GM23338 (cell line): Measurements from ENCODE around the gene MYOCOS. TPM values are rescaled to one million over a fixed set of nuclear protein-coding genes. Genes with fewer than 3 reads are reported as not detected.

Experiments
- ATAC-seq: fragments of 200-7000 bp; cut with Tn5 transposase; 3 replicates; pipeline ENCODE4 v1.9.1; 2020
- DNase-seq: peaks from one replicate; pipeline ENCODE4 v3.0.0-alpha.2; 2015; ENCODE audit warnings: low spot score
- H2AFZ ChIP-seq: fragments of 200-600 bp; sonication (generic); 2 replicates; pipeline ENCODE4 v1.8.0; 2016; ENCODE audit warnings: antibody characterized with exemption, mild to moderate bottlenecking, moderate library complexity
- H3F3A ChIP-seq: fragments of 200-600 bp; sonication (generic); replicated peaks from 2 replicates; pipeline ENCODE4 v1.8.0; 2017; ENCODE audit warnings: antibody characterized with exemption, mixed run types, low read depth
- H3K27ac ChIP-seq: fragments of 200-600 bp; sonication (generic); 2 replicates; pipeline ENCODE4 v1.6.1; 2016; ENCODE audit warnings: low read depth
- H3K27me3 ChIP-seq: fragments of 200-600 bp; sonication (generic); 2 replicates; pipeline ENCODE4 v1.8.0; 2016; ENCODE audit warnings: mild to moderate bottlenecking, mixed run types, moderate library complexity; ENCODE audit not compliant: insufficient read depth
- H3K36me3 ChIP-seq: fragments of 200-600 bp; sonication (generic); 2 replicates; pipeline ENCODE4 v1.8.0; 2016; ENCODE audit warnings: mild to moderate bottlenecking; ENCODE audit not compliant: insufficient read depth
- H3K4me1 ChIP-seq: fragments of 200-600 bp; sonication (generic); 2 replicates; pipeline ENCODE4 v1.8.0; 2016; ENCODE audit warnings: mild to moderate bottlenecking, moderate library complexity; ENCODE audit not compliant: insufficient read depth
- H3K4me2 ChIP-seq: fragments of 200-600 bp; sonication (generic); 2 replicates; pipeline ENCODE4 v1.7.1; 2017; ENCODE audit warnings: mixed run types
- H3K4me3 ChIP-seq: fragments of 200-600 bp; sonication (generic); 2 replicates; pipeline ENCODE4 v1.6.1; 2016; ENCODE audit warnings: mixed run types
- H3K79me2 ChIP-seq: fragments of 200-600 bp; sonication (generic); replicated peaks from 2 replicates; pipeline ENCODE4 v1.8.0; 2017; ENCODE audit warnings: mild to moderate bottlenecking; ENCODE audit not compliant: insufficient read depth
- H3K9me2 ChIP-seq: fragments of 200-600 bp; sonication (generic); 2 replicates; pipeline ENCODE4 v1.8.0; 2017; ENCODE audit not compliant: insufficient read depth
- H4K20me1 ChIP-seq: fragments of 200-600 bp; sonication (generic); replicated peaks from 2 replicates; pipeline ENCODE4 v1.8.0; 2017; ENCODE audit warnings: mild to moderate bottlenecking; ENCODE audit not compliant: insufficient read depth
- H3K27ac Mint-ChIP-seq: 2 replicates; pipeline ENCODE4 v1.8.0; 2020; ENCODE audit warnings: inconsistent platforms, mild to moderate bottlenecking, moderate library complexity, mixed read lengths
- H3K27me3 Mint-ChIP-seq: 3 replicates; pipeline ENCODE4 v1.8.0; 2022; ENCODE audit warnings: low read depth, mild to moderate bottlenecking, moderate library complexity, mixed read lengths, inconsistent platforms; ENCODE audit not compliant: insufficient read depth, poor library complexity
- H3K36me3 Mint-ChIP-seq: 3 replicates; pipeline ENCODE4 v1.8.0; 2021; ENCODE audit warnings: low read depth, mild to moderate bottlenecking, inconsistent platforms, moderate library complexity, mixed read lengths
- H3K4me1 Mint-ChIP-seq: 3 replicates; pipeline ENCODE4 v1.8.0; 2020; ENCODE audit warnings: mild to moderate bottlenecking, inconsistent platforms, mixed read lengths
- H3K4me3 Mint-ChIP-seq: 3 replicates; pipeline ENCODE4 v1.8.0; 2021; ENCODE audit warnings: moderate library complexity, mild to moderate bottlenecking, inconsistent platforms, mixed read lengths
- H3K9me3 Mint-ChIP-seq: 3 replicates; pipeline ENCODE4 v1.8.0; 2020; ENCODE audit warnings: moderate library complexity, mild to moderate bottlenecking, inconsistent platforms, mixed read lengths
- CREB1 ChIP-seq: fragments of 250-450 bp; sonication (Bioruptor Pico); IDR thresholded peaks from 2 replicates; pipeline ENCODE4 v1.5.0; 2020; ENCODE audit warnings: low read depth, mild to moderate bottlenecking, moderate library complexity
- EZH2 ChIP-seq: fragments of 200-600 bp; sonication (generic); IDR thresholded peaks from one replicate; pipeline ENCODE4 v1.8.0; 2017; ENCODE audit warnings: antibody characterized with exemption, mild to moderate bottlenecking, low read depth; ENCODE audit not compliant: unreplicated experiment
- NANOG ChIP-seq: IDR thresholded peaks from 2 replicates; pipeline ENCODE4 v1.6.1; 2016; ENCODE audit warnings: antibody characterized with exemption, borderline replicate concordance
- POLR2AphosphoS5 ChIP-seq: IDR thresholded peaks from 2 replicates; pipeline ENCODE4 v1.6.1; 2016; ENCODE audit warnings: antibody characterized with exemption, low read depth
- STAT1 ChIP-seq: IDR thresholded peaks from one replicate; pipeline ENCODE4 v1.6.1; 2016; ENCODE audit warnings: antibody characterized with exemption; ENCODE audit not compliant: unreplicated experiment
- ZNF331 ChIP-seq: fragments of 250-450 bp; sonication (Bioruptor Pico); IDR thresholded peaks from 2 replicates; pipeline ENCODE4 v1.5.0; 2020; ENCODE audit warnings: low read depth, mild to moderate bottlenecking, moderate library complexity
- polyA plus RNA-seq: library from polyadenylated mRNA; unstranded; fragments of >200 nt; fragmentation: Nextera tagmentation; extraction: Ambion mirVana; gene quantifications from 2 replicates; pipeline ENCODE4 v1.2.1, GENCODE V29; 2016
- total RNA-seq: library from RNA; depleted of rRNA; stranded (reverse); fragments of >200 nt; shearing (Covaris generic); gene quantifications from 2 replicates; pipeline ENCODE4 v1.2.3, GENCODE V29; 2014
- TF ChIP-seq, protein P1 (sequence below): fragments of 250-450 bp; sonication (Bioruptor Pico); IDR thresholded peaks from 2 replicates; pipeline ENCODE4 v1.5.0; 2020; ENCODE audit warnings: mild to moderate bottlenecking, moderate library complexity
- TF ChIP-seq, protein P2 (sequence below): IDR thresholded peaks from one replicate; pipeline ENCODE4 v1.6.1; 2018; ENCODE audit warnings: antibody characterized with exemption; ENCODE audit not compliant: unreplicated experiment
- TF ChIP-seq, protein P3 (sequence below), 2 experiments: fragments of 200-600 bp in 1 of 2; sonication (generic) in 1 of 2; conservative IDR thresholded peaks; 2 replicates each; pipeline versions ENCODE4 v1.5.1 to v1.6.1; 2016 to 2017; ENCODE audit warnings: antibody characterized with exemption in 2 of 2, low read depth in 2 of 2, mild to moderate bottlenecking in 2 of 2, moderate library complexity in 1 of 2

The MYOCOS gene
- total and polyA plus RNA-seq, 2 experiments from 2014 or later: not detected

DNA sequence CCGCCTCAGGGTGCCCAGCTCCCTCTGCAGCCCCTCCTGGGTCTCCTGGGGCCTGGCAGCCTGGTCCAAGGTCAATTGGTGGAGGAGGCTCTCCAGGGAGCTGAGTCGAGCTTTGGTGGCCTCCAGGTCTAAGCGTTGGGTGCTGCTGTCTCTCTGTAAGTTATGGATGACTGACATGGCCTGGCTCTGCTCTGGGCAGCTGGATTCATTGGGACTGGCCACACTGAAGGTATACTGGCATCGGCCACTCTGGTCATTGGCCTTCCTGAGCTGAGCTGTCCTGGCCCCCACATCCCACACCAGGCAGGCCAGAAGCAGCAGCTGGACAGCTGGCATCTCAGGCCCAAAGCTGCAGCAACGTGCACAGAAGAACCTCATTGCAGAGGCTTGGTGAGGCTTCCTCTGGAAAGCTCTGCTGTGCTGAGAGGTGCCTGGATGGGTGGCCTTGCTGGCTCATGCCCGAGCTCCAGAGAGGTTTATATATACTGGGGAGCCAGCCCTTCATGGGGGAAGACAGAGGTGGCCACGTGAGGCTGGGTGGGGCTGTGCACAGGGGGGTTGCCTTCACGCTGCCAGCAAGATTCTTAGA lies 30.3 kb downstream of the MYOCOS start, which contains the start of gene MYOC (continued):
- TF ChIP-seq, protein P1, sequence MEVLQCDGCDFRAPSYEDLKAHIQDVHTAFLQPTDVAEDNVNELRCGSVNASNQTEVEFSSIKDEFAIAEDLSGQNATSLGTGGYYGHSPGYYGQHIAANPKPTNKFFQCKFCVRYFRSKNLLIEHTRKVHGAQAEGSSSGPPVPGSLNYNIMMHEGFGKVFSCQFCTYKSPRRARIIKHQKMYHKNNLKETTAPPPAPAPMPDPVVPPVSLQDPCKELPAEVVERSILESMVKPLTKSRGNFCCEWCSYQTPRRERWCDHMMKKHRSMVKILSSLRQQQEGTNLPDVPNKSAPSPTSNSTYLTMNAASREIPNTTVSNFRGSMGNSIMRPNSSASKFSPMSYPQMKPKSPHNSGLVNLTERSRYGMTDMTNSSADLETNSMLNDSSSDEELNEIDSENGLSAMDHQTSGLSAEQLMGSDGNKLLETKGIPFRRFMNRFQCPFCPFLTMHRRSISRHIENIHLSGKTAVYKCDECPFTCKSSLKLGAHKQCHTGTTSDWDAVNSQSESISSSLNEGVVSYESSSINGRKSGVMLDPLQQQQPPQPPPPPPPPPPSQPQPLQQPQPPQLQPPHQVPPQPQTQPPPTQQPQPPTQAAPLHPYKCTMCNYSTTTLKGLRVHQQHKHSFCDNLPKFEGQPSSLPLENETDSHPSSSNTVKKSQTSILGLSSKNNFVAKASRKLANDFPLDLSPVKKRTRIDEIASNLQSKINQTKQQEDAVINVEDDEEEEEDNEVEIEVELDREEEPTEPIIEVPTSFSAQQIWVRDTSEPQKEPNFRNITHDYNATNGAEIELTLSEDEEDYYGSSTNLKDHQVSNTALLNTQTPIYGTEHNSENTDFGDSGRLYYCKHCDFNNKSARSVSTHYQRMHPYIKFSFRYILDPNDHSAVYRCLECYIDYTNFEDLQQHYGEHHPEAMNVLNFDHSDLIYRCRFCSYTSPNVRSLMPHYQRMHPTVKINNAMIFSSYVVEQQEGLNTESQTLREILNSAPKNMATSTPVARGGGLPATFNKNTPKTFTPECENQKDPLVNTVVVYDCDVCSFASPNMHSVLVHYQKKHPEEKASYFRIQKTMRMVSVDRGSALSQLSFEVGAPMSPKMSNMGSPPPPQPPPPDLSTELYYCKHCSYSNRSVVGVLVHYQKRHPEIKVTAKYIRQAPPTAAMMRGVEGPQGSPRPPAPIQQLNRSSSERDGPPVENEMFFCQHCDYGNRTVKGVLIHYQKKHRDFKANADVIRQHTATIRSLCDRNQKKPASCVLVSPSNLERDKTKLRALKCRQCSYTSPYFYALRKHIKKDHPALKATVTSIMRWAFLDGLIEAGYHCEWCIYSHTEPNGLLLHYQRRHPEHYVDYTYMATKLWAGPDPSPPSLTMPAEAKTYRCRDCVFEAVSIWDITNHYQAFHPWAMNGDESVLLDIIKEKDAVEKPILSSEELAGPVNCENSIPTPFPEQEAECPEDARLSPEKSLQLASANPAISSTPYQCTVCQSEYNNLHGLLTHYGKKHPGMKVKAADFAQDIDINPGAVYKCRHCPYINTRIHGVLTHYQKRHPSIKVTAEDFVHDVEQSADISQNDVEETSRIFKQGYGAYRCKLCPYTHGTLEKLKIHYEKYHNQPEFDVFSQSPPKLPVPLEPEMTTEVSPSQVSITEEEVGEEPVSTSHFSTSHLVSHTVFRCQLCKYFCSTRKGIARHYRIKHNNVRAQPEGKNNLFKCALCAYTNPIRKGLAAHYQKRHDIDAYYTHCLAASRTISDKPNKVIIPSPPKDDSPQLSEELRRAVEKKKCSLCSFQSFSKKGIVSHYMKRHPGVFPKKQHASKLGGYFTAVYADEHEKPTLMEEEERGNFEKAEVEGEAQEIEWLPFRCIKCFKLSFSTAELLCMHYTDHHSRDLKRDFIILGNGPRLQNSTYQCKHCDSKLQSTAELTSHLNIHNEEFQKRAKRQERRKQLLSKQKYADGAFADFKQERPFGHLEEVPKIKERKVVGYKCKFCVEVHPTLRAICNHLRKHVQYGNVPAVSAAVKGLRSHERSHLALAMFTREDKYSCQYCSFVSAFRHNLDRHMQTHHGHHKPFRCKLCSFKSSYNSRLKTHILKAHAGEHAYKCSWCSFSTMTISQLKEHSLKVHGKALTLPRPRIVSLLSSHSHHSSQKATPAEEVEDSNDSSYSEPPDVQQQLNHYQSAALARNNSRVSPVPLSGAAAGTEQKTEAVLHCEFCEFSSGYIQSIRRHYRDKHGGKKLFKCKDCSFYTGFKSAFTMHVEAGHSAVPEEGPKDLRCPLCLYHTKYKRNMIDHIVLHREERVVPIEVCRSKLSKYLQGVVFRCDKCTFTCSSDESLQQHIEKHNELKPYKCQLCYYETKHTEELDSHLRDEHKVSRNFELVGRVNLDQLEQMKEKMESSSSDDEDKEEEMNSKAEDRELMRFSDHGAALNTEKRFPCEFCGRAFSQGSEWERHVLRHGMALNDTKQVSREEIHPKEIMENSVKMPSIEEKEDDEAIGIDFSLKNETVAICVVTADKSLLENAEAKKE (CRISPR knock-in tag): no peak
- no peak for TF ChIP-seq NANOG
- TF ChIP-seq, protein P2, sequence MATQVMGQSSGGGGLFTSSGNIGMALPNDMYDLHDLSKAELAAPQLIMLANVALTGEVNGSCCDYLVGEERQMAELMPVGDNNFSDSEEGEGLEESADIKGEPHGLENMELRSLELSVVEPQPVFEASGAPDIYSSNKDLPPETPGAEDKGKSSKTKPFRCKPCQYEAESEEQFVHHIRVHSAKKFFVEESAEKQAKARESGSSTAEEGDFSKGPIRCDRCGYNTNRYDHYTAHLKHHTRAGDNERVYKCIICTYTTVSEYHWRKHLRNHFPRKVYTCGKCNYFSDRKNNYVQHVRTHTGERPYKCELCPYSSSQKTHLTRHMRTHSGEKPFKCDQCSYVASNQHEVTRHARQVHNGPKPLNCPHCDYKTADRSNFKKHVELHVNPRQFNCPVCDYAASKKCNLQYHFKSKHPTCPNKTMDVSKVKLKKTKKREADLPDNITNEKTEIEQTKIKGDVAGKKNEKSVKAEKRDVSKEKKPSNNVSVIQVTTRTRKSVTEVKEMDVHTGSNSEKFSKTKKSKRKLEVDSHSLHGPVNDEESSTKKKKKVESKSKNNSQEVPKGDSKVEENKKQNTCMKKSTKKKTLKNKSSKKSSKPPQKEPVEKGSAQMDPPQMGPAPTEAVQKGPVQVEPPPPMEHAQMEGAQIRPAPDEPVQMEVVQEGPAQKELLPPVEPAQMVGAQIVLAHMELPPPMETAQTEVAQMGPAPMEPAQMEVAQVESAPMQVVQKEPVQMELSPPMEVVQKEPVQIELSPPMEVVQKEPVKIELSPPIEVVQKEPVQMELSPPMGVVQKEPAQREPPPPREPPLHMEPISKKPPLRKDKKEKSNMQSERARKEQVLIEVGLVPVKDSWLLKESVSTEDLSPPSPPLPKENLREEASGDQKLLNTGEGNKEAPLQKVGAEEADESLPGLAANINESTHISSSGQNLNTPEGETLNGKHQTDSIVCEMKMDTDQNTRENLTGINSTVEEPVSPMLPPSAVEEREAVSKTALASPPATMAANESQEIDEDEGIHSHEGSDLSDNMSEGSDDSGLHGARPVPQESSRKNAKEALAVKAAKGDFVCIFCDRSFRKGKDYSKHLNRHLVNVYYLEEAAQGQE: no peak
- TF ChIP-seq EZH2: no peak

- H3K4me1 Mint-ChIP-seq: peaks cover 13% of the 10 kb centered on the region
- no peak for TF ChIP-seq EZH2
- TF ChIP-seq, protein P3, sequence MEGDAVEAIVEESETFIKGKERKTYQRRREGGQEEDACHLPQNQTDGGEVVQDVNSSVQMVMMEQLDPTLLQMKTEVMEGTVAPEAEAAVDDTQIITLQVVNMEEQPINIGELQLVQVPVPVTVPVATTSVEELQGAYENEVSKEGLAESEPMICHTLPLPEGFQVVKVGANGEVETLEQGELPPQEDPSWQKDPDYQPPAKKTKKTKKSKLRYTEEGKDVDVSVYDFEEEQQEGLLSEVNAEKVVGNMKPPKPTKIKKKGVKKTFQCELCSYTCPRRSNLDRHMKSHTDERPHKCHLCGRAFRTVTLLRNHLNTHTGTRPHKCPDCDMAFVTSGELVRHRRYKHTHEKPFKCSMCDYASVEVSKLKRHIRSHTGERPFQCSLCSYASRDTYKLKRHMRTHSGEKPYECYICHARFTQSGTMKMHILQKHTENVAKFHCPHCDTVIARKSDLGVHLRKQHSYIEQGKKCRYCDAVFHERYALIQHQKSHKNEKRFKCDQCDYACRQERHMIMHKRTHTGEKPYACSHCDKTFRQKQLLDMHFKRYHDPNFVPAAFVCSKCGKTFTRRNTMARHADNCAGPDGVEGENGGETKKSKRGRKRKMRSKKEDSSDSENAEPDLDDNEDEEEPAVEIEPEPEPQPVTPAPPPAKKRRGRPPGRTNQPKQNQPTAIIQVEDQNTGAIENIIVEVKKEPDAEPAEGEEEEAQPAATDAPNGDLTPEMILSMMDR (conservative IDR thresholded peaks at IDR 0.05; ENCODE audit: low read depth in 2 of 2): no peak
- TF ChIP-seq, protein P2: no peak
- no peak for TF ChIP-seq NANOG
- TF ChIP-seq CREB1 (CRISPR knock-in tag): no peak
- no peak for TF ChIP-seq STAT1
- no peak for TF ChIP-seq POLR2AphosphoS5
- no peak for TF ChIP-seq ZNF331 (CRISPR knock-in tag)
These were observed 31.8 kb downstream of the MYOCOS start for GRCh38 chr1:171653796-171654195.

More at GRCh38 chr1:171653796-171654195, 31.8 kb downstream of the MYOCOS start:
- no peaks in the 10 kb centered on the region for H4K20me1 ChIP-seq
- peak overlapping the region; percentile 98 for H2AFZ ChIP-seq
- H3K9me3 Mint-ChIP-seq: no peaks in the 10 kb centered on the region
- no peaks in the 10 kb centered on the region for H3K9me2 ChIP-seq
- no peak overlapping the region for H3K27ac ChIP-seq
- H3K27me3 ChIP-seq: no peaks in the 10 kb centered on the region
- H3K4me2 ChIP-seq: no peak overlapping the region
- H3K27me3 Mint-ChIP-seq: peaks cover 3% of the 10 kb centered on the region
- H3K27ac Mint-ChIP-seq: no peak overlapping the region
- H3K36me3 Mint-ChIP-seq: no peaks in the 10 kb centered on the region
- H3K79me2 ChIP-seq: no peaks in the 10 kb centered on the region
- H3K36me3 ChIP-seq: no peaks in the 10 kb centered on the region
- H3K4me1 ChIP-seq: peaks cover 5% of the 10 kb centered on the region
- H3K4me3 Mint-ChIP-seq: no peak overlapping the region
- DNase-seq (no peak), ATAC-seq (no peak)
- no peak overlapping the region for H3K4me3 ChIP-seq
- no peaks in the 10 kb centered on the region for H3F3A ChIP-seq
